K562 (cell line): ENCODE measurements around the gene COPS6. TPM values are rescaled to one million over a fixed set of nuclear protein-coding genes. Genes with fewer than 3 reads are reported as not detected.
A peak's percentile ranks its signal among the peaks of the same experiment; 100 is the strongest.

Experiments
- ARHGAP35 ChIP-seq: fragments of 450-650 bp; IDR thresholded peaks from 2 replicates; pipeline ENCODE4 v1.6.1; 2018; ENCODE audit not compliant: partially characterized antibody
- BCOR ChIP-seq: fragments of 450-650 bp; IDR thresholded peaks from 2 replicates; pipeline ENCODE4 v1.6.1; 2016
- FOS ChIP-seq: IDR thresholded peaks from 3 replicates; pipeline ENCODE4 v1.6.1; 2011; ENCODE audit not compliant: insufficient read length; ENCODE audit errors: extremely low read depth
- FOXP1 ChIP-seq: sonication (generic); formaldehyde crosslinking; IDR thresholded peaks from 2 replicates; pipeline ENCODE4 v1.8.0; 2022; ENCODE audit warnings: mild to moderate bottlenecking, missing genetic modification reagents
- GATA2 ChIP-seq: sonication (generic); formaldehyde crosslinking; IDR thresholded peaks from 2 replicates; pipeline ENCODE4 v1.4.0; 2020; ENCODE audit warnings: mild to moderate bottlenecking, missing genetic modification reagents
- LARP7 ChIP-seq: fragments of 450-650 bp; IDR thresholded peaks from 2 replicates; pipeline ENCODE4 v1.6.1; 2016
- NR2C2 ChIP-seq, 2 experiments: fragments of 200-800 bp in 1 of 2; sonication (Bioruptor generic) in 1 of 2; sonication (generic) in 1 of 2; formaldehyde crosslinking in 1 of 2; IDR thresholded peaks; 2 replicates each; pipeline versions ENCODE4 v1.6.1 to v1.8.0; 2016 to 2022; ENCODE audit warnings: mild to moderate bottlenecking in 1 of 2, missing compliant biosample characterization in 1 of 2, missing genetic modification characterization in 1 of 2, missing genetic modification reagents in 1 of 2
- PCBP1 ChIP-seq: fragments of 200-400 bp; formaldehyde crosslinking; IDR thresholded peaks from 2 replicates; pipeline ENCODE4 v1.6.1; 2018; ENCODE audit warnings: mild to moderate bottlenecking, low read depth, low read length; ENCODE audit not compliant: poor library complexity, severe bottlenecking
- POLR2B ChIP-seq: fragments of 450-650 bp; IDR thresholded peaks from 2 replicates; pipeline ENCODE4 v1.6.1; 2018; ENCODE audit warnings: low read depth; ENCODE audit not compliant: partially characterized antibody
- RFX1 ChIP-seq: fragments of 450-650 bp; IDR thresholded peaks from 2 replicates; pipeline ENCODE4 v1.6.1; 2016; ENCODE audit warnings: mild to moderate bottlenecking, moderate library complexity
- SMAD3 ChIP-seq: fragments of 450-650 bp; formaldehyde crosslinking; conservative IDR thresholded peaks from 2 replicates; pipeline ENCODE4 v1.4.0; 2020; ENCODE audit warnings: mild to moderate bottlenecking
- SMARCA4 ChIP-seq: fragments of 450-650 bp; IDR thresholded peaks from 2 replicates; pipeline ENCODE4 v1.6.1; 2016
- SRSF3 ChIP-seq: fragments of 200-400 bp; formaldehyde crosslinking; IDR thresholded peaks from 2 replicates; pipeline ENCODE4 v1.6.1; 2016; ENCODE audit warnings: mild to moderate bottlenecking, low read length, moderate library complexity; ENCODE audit not compliant: insufficient read depth
- SRSF7 ChIP-seq: fragments of 200-400 bp; formaldehyde crosslinking; optimal IDR thresholded peaks from 2 replicates; pipeline ENCODE3; 2017; ENCODE audit warnings: mild to moderate bottlenecking, low read depth, low read length
- TCFL5 ChIP-seq: fragments of 250-450 bp; sonication (Bioruptor Pico); conservative IDR thresholded peaks from 2 replicates; pipeline ENCODE4 v1.6.1; 2021; ENCODE audit warnings: mild to moderate bottlenecking, moderate library complexity, matching md5 sums
- TEAD2 ChIP-seq: fragments of 450-650 bp; IDR thresholded peaks from 2 replicates; pipeline ENCODE4 v1.6.1; 2016; ENCODE audit warnings: missing genetic modification characterization, control low read depth, missing compliant biosample characterization
- ZNF282 ChIP-seq: sonication (generic); formaldehyde crosslinking; IDR thresholded peaks from 2 replicates; pipeline ENCODE4 v1.8.1; 2023; ENCODE audit warnings: missing genetic modification reagents
- ZNF589 ChIP-seq: fragments of 200-800 bp; sonication (Bioruptor generic); IDR thresholded peaks from 2 replicates; pipeline ENCODE4 v1.6.1; 2016; ENCODE audit warnings: low read depth, missing genetic modification characterization, missing compliant biosample characterization
- ZNF707 ChIP-seq: fragments of 250-450 bp; sonication (Bioruptor Pico); conservative IDR thresholded peaks from 2 replicates; pipeline ENCODE4 v1.8.0; 2022; ENCODE audit warnings: inconsistent platforms, mild to moderate bottlenecking, moderate library complexity
- ZNF76 ChIP-seq: fragments of 250-450 bp; sonication (Bioruptor Pico); IDR thresholded peaks from 2 replicates; pipeline ENCODE4 v1.4.0; 2020; ENCODE audit warnings: mild to moderate bottlenecking, moderate library complexity, borderline replicate concordance
- polyA plus RNA-seq, 8 experiments: library from polyadenylated mRNA; depleted of rRNA in 4 of 8; stranded (reverse) in 5 of 8; unstranded in 3 of 8; fragments of >200 nt; fragmentation: Nextera tagmentation in 2 of 8; fragmentation: Illumina TruSeq in 1 of 8; extraction: Ambion mirVana in 2 of 8; extraction: Trizol in 1 of 8; gene quantifications; 2 replicates each; pipeline versions ENCODE4 v1.2.1 to v1.2.3, GENCODE V29; 2011 to 2014; ENCODE audit warnings: inconsistent platforms in 1 of 8, missing spikeins in 1 of 8
- total RNA-seq, 7 experiments: library from RNA; depleted of rRNA in 6 of 7; stranded (reverse); fragments of >200 nt in 6 of 7; fragmentation: Illumina TruSeq in 2 of 7; extraction: Trizol in 2 of 7; gene quantifications; 2 replicates each; pipeline versions ENCODE4 v1.2.1 to v1.2.3, GENCODE V29; 2011 to 2021; ENCODE audit warnings: low replicate concordance in 1 of 7
- TF ChIP-seq, protein P1 (sequence below): fragments of 450-650 bp; IDR thresholded peaks from 2 replicates; pipeline ENCODE4 v1.6.1; 2018; ENCODE audit warnings: mild to moderate bottlenecking, low read depth; ENCODE audit not compliant: partially characterized antibody
- TF ChIP-seq, protein P2 (sequence below): fragments of 250-450 bp; sonication (Bioruptor Pico); IDR thresholded peaks from 2 replicates; pipeline ENCODE4 v1.4.0; 2020; ENCODE audit warnings: borderline replicate concordance
- TF ChIP-seq, protein P3 (sequence below): fragments of 450-650 bp; IDR thresholded peaks from 2 replicates; pipeline ENCODE4 v1.6.1; 2017; ENCODE audit warnings: antibody characterized with exemption, mild to moderate bottlenecking

COPS6 gene
- total and polyA plus RNA-seq, 9 of the 15 experiments (the other 6 are each of a cell fraction or from before 2014, with no cell fraction given), result 63.0 to 331 (median 168) TPM

GRCh38 chr7:100081535-100082102, 7.2 kb upstream of the COPS6 start, which contains the start of gene ZNF3 (continued):
- TF ChIP-seq, protein P1, sequence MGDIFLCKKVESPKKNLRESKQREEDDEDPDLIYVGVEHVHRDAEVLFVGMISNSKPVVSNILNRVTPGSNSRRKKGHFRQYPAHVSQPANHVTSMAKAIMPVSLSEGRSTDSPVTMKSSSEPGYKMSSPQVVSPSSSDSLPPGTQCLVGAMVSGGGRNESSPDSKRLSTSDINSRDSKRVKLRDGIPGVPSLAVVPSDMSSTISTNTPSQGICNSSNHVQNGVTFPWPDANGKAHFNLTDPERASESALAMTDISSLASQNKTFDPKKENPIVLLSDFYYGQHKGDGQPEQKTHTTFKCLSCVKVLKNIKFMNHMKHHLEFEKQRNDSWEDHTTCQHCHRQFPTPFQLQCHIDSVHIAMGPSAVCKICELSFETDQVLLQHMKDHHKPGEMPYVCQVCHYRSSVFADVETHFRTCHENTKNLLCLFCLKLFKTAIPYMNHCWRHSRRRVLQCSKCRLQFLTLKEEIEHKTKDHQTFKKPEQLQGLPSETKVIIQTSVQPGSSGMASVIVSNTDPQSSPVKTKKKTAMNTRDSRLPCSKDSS, result no peak
- TF ChIP-seq FOXP1 (peak; percentile 95), SMAD3 (CRISPR knock-in tag) (no peak), TCFL5 (CRISPR knock-in tag) (no peak), PCBP1 (peak; percentile 7), FOS (no peak), RFX1 (no peak), GATA2 (CRISPR knock-in tag) (no peak), ZNF707 (CRISPR knock-in tag) (no peak), TEAD2 (tag) (no peak), SRSF3 (no peak), ZNF282 (no peak), LARP7 (0 out of 2 replicates have a peak, but pooled peaks have one; percentile 39), ZNF589 (CRISPR knock-in tag) (peak; percentile 26), NR2C2 (CRISPR knock-in tag; IDR thresholded peaks at IDR 0.05) (peak; percentile 100), NR2C2 (tag; IDR thresholded peaks at IDR 0.05) (peak; percentile 100), ZNF76 (CRISPR knock-in tag) (no peak), SRSF7 (no peak), ARHGAP35 (no peak), POLR2B (peak; percentile 85), SMARCA4 (0 out of 2 replicates have a peak, but pooled peaks have one; percentile 7), BCOR (no peak)
- TF ChIP-seq, protein P2, sequence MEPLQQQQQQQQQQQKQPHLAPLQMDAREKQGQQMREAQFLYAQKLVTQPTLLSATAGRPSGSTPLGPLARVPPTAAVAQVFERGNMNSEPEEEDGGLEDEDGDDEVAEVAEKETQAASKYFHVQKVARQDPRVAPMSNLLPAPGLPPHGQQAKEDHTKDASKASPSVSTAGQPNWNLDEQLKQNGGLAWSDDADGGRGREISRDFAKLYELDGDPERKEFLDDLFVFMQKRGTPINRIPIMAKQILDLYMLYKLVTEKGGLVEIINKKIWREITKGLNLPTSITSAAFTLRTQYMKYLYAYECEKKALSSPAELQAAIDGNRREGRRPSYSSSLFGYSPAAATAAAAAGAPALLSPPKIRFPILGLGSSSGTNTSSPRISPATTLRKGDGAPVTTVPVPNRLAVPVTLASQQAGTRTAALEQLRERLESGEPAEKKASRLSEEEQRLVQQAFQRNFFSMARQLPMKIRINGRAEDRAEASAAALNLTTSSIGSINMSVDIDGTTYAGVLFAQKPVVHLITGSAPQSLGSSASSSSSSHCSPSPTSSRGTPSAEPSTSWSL (CRISPR knock-in tag), result no peak
- TF ChIP-seq, protein P3, sequence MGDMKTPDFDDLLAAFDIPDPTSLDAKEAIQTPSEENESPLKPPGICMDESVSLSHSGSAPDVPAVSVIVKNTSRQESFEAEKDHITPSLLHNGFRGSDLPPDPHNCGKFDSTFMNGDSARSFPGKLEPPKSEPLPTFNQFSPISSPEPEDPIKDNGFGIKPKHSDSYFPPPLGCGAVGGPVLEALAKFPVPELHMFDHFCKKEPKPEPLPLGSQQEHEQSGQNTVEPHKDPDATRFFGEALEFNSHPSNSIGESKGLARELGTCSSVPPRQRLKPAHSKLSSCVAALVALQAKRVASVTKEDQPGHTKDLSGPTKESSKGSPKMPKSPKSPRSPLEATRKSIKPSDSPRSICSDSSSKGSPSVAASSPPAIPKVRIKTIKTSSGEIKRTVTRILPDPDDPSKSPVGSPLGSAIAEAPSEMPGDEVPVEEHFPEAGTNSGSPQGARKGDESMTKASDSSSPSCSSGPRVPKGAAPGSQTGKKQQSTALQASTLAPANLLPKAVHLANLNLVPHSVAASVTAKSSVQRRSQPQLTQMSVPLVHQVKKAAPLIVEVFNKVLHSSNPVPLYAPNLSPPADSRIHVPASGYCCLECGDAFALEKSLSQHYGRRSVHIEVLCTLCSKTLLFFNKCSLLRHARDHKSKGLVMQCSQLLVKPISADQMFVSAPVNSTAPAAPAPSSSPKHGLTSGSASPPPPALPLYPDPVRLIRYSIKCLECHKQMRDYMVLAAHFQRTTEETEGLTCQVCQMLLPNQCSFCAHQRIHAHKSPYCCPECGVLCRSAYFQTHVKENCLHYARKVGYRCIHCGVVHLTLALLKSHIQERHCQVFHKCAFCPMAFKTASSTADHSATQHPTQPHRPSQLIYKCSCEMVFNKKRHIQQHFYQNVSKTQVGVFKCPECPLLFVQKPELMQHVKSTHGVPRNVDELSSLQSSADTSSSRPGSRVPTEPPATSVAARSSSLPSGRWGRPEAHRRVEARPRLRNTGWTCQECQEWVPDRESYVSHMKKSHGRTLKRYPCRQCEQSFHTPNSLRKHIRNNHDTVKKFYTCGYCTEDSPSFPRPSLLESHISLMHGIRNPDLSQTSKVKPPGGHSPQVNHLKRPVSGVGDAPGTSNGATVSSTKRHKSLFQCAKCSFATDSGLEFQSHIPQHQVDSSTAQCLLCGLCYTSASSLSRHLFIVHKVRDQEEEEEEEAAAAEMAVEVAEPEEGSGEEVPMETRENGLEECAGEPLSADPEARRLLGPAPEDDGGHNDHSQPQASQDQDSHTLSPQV, result peak; percentile 78
